AG08395 (cell line): ENCODE data around the gene IGSF21.

Source experiments
- DNase-seq: peaks from one replicate; pipeline ENCODE4 v3.0.0; 2012; ENCODE audit warnings: mixed read lengths, low spot score

Gene IGSF21

DNA sequence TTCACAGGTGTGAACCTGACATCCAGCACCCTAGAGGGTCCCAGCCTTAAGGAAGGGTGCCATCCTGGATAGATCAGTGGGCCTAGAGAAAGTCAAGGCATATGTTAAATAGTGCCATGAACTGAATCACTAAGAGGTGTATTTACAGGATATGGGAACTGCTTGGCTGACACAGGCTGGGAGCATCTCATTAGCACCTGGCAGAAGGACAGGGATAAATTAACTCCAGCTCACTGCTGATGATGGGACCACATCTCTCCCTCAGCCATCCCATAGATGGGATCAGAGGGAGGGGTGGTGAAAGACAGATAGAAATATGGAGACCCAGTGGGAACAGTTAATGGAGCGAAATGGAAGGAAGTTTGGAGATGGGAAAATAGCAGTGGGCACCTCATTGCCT, 122.0 kb downstream of the IGSF21 start:
- DNase-seq: no peak

DNA sequence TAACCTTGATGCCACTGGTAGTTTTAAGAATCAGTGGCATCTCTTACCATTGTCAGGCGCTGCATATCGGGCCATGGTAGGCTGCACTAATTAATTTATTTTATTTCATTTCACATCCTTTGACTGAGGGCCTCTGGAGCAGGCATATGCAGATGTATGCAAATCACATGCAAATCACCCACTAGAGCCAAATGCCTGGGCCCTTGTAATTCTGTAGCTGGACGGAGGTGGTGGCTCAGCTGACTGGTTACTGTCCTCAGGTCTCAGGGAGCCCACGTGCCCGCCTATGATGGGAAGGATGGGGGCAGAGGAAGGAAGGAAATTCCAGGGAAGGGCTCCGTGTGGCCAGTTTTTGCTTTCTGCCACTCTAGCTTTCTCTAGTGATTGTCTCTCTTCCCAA, 122.7 kb downstream of the IGSF21 start:
- no peak for DNase-seq

DNA sequence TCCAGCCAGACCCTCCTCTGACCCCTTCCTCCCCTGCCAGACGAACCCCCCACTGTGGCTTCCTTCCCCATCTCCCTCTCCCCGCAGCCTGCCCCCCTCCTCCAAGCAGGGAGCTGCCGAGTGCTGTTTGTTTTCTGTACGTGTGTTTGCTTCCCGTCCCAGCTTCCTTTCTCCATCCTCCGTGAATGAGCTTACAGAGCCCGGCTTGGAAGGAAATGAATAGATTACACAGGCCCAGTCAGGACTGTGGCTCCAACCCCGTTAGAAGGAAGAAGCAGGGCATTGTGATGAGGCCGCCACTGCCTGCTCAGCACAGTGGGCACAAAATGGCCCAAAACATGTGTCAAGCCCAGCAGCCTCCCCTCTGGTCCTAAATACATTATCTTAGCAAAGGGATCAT, 123.2 kb downstream of the IGSF21 start:
- DNase-seq: no peak

DNA sequence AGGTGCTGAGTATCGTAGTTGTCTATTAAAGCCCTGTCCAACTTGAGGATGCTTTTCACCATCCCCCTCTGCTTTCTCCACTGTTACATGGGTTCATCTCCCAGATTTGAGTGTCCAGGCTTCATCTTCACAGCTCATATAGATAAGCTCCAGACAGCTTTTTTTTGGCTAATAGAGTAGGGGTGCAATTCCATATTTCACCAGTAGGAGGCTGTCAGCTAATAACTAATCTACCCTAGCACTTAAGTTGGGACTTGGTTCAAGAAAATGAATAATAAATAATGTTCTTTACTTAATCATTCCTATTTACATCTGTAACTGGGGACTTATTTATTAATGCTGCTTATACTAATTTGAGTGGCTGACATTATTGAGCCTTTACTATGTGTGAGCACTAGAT, 124.5 kb downstream of the IGSF21 start:
- no peak for DNase-seq

DNA sequence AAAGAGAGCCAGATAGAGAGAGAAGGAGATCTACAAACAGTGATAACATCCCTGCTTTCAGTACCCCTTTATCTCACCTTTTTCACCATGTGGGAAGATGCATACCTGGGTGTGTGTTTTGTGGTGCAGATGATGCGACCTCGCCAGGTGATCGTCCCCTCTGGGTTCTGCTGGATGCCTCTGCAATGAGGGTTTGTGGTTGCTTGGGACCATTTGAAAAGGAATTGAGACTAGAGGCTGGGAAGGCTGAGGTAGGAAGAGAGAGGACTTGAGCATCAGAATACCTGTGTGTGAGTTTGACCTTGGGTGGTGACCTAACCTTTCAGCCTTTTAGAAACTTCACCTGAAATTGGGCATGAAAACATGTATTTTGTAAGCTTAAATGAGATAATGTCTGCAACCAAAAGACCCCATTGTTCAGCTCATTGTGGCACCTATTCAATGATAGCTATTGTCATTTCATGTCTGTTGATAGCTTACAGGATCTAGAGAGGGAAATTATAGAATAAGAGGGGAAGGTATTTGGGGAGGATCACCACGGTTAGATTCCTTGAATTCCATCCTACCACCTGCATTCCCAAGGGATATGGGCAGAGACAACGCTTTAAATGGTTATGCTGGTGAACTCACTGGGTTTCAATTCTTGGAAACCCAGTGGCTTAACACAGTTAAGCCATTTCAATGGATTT, 125.7 kb downstream of the IGSF21 start:
- no peak for DNase-seq

DNA sequence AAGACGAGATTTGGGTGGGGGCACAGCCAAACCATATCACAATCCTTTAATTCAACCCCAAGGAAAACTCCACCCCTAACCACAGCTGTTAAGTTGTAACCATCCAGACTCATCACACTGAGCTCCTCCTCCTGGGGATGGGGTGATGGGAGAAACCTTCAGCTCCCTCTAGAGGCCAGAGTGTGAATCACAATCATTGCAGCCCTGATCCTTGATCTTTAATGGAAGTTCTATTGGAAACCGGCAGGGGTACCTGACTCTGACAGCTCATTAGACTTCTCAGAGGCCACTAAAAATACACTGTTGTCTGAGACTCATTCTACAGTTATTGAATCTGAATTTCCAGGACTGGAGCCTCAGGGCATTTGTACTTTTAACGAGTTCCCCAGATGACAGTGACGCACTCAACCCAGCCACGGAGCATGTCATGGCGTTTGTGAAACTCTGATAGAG, 127.2 kb downstream of the IGSF21 start:
- DNase-seq: peak; percentile 31

DNA sequence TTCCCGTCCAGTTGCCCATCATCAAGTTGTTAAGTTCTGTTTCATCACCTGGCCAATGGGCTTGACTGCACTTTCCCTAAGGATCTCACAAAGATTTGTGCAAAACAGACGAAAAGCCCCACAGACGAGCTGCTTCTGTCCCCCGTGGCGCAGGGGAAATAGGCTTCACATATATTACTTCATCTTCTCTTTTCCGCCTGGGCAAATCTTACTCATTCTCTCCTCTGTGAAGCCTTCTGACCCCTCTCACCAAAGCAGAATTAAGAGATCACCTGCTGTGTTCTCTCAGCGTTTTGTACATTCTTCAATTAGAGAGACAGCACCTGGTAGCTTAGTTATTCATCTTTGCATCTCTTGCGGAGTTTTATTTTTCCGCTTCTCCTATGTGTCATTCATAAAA, 129.8 kb downstream of the IGSF21 start:
- no peak for DNase-seq

DNA sequence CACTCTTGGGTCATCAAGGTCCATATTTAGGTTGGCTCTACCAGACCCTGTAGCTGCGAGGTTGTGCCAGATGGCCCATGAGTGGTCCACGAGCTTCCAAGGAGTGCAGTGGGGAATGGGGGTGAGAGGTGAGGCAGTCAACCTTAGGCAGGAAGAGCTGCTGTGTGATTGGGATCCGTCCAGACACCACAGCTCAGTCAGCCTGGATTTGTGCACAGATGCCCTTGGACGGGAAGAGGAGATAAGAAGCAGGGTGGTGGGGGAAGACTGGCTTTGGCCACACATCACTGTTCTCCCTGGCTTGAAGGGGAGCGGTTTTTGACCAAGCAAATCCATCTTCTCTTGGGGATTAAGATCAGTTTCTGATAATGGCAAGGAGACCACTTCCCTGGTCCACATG, 130.6 kb downstream of the IGSF21 start:
- no peak for DNase-seq

DNA sequence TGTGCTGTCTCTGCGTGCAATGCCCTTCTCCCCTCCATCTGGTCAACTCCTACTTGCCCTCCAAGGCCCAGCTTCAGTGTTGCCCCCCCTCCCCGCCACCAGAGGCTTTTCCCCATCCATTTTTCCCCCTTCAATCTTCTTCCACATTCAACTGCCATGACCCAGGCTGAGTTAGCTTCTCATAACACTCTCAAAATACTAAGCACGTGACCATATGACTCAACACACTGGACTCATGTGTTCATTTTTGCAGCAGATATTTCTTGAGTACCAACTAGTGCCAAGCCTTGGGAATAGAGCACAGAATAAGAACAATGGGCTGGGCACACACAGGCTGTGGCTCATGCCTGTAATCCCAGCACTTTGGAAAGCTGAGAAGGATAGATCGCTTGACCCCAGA, 132.1 kb downstream of the IGSF21 start:
- no peak for DNase-seq

DNA sequence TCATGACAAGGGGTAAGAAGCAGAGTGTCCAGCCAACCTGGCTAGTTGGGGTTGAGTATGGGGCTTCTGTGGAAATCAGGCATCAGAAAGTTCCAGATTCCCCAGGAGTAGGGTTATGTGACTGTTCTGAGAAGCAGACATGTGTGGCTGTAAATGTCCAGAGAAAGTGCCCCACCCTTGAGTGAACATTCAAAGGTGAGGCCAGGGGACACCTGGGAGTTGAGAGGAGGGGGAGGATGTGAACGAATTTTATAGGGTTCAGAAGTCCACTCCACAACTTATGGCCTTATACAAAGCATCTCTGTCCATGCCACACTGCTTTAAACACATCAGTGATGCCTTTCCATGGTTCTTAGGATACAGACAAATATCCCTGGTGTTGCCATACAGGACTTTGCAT, 133.3 kb downstream of the IGSF21 start:
- DNase-seq: no peak

DNA sequence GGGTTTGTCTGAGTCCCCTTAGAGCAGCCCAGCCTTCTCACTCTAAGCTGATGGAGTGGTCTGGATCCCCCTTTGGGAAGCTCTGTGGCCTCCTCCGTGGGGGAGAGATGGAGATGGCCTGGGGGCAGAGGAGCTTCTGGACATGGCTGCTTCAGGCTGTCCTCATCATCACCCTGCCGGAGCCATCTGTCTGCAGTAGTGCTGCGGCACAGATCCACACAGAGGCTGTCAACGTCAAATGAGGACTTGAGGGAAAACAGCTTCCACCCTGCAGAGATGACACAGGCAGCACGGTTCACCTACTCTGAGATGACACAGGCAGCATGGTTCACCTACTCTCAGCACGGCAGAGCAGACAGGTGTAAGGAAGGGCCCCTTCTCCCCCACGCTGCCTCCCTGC, 134.3 kb downstream of the IGSF21 start:
- no peak for DNase-seq

DNA sequence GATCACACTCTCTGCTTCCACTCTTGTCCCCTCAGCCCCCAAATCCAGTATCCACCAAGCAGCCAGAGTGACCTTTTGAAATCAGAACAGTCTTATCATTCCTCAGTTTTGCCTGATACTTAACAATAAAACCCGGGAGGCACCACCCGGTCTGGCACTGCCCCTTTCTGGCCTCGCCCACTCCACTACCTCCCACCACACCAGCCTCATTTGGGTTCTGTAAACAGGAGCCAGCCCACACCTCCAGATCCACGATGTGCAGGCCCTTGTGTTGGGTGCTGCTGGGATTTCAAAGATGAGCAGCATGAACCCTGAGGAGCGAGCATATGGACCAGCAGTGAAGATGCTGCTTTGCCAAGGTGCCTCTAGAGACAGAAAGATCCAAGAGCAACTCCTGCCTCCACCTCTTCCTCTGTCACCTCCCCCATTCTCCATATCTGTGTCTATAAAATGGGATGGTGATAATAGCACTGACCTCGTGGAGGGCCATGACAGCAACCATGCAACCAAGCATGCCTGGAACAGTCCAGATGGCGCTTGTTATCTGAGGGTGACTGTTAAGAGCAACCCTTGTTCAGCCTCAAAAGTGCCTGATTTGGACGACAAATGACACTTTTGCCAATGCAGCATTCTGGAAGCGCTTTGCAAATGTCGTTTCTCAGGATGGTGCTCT, 136.0 kb downstream of the IGSF21 start:
- no peak for DNase-seq

DNA sequence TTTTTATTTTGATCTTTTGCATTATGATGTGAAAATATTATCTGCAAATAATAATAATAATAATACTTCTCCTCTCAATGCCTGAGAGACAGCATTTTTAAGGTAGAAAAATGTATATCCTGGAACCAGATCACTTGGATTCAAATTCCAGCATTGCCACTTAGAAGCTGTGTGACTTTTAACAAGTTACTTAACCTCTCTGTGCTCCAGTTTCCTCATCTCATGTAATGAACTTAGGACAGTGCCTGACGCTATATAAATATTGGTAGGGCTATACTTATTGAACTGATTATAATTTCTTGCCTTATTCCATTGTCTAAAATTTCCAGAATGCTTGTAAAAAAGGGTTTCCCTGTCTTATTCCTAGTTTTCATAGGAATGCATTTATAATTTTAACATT, 137.2 kb downstream of the IGSF21 start:
- no peak for DNase-seq

DNA sequence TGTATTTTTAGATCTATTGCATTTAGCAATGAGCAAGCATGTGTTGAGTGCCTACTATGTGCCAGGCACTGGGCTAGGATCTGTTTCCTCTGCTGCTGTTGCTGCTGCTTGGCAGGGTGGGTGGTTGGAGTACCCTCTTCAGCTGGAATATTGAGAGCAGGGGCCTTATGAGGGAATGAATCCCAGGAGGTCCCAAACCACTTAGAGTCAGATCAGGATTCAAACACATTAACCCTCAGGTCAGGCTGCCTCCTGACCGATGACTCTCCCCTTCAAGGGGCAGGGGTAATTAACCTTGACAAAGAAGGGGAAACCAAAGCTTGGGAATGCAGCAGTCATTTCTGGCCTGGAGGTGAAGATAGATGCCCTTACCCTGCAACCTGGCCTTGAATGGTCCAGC, 138.0 kb downstream of the IGSF21 start:
- DNase-seq: no peak

DNA sequence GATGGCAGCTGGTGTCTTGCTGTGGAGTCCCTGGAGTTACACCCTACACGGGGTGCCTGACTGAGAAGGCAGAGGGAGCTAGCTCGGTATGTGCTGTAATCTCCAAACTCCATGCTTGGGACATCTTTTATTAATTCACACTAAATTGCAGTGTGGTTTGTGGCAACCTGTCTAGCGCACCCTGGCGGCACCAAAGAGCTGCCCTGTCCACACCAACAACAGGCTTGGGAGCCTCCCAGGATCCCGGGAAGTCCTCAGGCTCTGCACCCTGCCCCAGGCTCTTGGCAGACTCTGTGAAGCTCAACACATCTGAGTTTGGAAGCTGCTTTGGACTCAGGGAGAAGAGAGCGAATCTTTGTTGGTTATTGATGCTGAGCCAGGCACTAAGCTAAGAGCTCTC, 138.9 kb downstream of the IGSF21 start:
- DNase-seq: no peak

DNA sequence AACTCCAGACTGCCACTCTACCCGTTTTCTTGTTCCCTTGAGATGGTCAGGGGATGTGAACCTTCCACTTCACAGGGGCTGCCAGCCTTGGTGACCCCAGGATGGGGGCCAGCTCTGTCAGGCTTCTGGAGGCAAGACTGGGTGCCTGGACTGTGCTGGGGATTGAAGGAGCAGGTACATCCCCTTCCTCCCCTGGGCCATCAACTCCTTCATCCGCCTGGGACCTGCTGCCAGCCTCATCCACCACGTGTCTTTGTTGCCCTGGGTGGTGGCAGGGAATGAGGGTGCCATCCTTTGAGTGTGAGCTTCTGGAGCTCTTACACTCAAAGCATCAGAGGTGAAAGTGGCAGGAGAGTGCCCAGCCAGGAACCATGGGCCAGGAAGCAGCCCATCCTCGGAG, 139.6 kb downstream of the IGSF21 start:
- DNase-seq: no peak

DNA sequence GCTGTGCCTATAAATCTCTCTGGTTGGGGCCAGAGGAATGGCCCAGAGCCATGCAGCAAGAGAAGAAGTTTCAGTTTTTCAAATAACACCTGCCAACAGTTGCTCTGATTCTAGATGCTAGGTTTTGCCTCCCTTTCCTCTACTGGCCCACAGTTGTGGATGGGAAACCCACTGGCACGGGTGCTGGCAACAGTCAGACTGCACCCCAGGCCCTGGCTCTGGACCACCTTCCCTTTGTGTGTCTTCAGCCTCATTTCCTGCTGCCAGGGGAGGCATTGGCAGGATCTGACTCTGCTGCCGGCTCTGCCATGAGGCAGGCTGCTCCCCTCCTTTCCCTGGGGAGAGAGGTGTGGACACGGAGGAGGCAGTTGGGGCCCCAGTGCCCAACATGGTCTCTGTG, 142.0 kb downstream of the IGSF21 start:
- DNase-seq: no peak

DNA sequence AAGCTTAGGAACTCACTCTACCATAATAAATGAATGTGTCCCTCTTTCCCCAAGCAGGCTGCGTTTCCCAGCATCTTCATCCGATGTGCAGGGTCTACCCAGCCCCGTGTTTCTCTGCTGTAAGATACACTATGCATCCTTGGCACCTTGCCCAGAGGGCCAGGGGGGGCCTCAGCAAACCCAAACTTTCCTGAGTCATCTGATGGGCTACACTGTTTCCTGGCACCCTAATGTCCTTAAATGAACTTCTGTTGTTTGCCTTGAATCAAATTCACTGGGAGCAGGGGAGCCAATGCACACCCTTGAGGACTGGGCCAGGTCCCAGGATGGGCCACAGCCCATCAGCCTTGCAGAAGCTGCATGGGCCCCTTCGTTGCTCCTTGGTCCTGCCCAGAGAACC, 145.5 kb downstream of the IGSF21 start:
- no peak for DNase-seq

DNA sequence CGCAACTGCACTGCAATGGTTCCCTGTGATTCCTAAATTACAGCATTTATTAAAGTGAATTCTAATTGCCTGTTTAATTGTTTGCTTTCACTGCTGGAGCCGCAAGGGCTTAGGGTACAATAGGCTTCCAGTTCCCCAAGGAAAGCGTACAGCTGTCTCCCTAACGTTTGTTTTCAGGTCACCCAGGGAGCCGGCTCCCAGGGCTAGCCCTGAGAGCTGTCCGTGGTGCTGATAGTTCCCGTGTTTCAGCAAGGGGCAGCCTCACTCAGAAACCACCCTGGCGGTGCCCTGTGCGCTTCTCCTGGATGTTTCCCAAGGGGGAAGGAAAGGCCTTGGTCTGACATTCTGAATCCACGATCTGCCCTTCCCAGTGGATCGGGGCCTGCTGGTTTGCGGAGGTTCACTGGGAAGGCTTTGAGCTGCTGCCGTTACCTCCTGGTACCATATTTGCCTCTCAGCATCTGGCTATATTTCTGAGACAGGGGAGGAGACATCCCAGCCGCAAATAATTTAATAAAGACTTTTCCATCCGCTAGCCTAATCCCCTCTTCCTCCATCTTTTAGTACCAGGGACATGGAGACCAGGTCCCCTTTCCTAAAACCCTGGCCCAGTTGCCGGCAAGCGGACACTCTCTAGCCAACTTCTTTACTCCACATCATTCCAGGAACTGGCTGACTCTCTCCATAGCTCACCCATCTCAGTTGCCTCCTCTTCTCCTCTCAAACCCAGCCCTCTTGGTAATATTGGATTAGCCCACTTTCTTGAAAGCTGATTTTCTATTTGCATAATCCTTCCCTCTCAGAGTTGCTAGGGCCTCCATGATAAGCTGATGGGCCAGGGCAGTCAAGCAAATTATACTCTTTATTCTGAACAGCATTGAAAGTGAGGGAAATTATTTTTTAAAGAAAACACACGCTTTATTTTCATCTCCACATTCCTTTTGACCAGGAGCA, 149.0 kb downstream of the IGSF21 start:
- peak; percentile 22 for DNase-seq

DNA sequence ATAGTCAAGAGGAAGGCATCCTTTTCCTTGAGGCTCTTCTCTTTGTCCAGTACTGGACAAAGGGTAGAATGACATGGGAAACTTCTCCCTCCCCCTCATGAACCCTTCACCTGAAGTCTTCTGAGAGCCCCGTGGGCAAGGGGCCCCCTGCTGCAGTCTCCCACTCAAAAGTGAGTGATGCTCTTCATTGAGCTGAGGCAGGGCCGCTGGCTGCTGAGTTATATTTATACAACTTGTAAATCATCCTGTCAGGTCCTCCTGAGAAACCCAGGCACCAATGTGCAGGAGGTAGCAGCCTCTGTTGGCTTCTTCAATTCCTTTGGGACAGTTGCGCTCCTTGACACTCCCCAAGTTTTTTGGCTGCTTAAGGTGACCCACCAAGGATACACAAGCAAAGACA, 150.2 kb downstream of the IGSF21 start:
- DNase-seq: no peak

DNA sequence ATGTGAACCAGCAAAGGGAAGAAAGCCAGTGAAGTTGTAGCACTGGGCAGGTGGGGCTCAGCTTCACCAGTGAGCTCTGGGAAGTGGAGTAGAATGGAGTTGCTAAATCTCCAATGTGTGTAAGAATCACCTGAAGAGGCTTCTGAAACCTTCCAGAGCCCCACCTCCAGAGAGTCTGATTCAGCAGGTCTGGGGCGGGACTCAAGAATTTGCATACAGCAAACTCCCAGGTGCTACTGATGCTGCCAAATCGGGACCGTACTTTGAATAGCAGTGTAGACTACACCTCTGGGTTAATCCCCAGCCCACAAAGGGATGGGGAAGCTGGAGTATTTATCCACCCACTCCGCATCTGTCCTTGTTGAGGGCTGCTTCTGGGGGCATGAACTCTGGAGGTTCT, 154.3 kb downstream of the IGSF21 start:
- DNase-seq: no peak

DNA sequence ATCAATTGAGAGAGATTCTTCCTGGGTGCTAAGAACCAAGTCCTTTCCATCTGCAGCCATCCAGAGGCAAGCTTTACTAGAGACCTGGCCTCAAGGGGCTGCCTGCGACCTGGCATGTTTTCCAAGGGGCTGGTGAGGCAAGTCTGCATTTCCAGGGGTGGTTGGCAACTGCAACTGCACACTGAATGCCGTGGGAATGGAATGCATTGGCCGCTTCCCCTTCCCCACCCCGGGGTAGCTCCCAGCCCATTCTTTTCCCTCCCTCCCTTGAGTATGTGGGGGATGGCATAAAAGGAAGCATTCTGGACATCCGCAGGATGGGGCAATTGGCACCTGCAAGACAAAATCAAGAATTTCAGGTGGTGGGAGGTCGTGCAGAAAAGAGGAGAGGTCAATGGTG, 155.1 kb downstream of the IGSF21 start:
- no peak for DNase-seq

DNA sequence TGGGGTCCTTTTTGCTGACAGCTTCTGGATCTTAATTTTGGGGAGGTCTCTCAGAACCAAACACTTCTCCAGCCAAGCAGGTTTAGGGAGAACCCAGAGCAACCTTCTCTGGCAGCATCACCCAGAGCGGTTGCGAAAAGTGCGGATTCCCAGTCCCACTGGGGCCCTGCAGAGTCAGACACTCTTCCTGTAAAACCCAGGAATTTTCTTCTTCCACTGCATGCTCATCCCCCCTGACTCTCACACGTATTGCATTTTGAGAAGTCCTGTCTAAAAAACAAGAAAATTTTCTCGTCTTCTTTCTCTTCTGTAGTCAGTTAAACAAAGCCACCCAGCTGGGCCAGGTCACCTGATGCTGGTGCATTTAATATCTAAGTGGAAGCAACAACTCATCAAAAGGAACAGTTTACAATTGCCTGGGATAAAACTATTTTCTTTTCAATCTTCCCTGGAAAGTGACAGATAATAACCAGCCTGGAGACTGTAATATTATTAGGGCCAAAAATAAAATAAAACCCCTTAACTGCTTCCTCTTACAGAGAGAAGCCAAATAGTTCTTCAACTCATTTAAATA, 156.0 kb downstream of the IGSF21 start:
- no peak for DNase-seq
